ENCODE data around the gene TUBG2. TPM values are rescaled to one million over a fixed set of nuclear protein-coding genes. Genes with fewer than 3 reads are reported as not detected.
A peak's percentile ranks its signal among the peaks of the same experiment; 100 is the strongest.
"Not testable (repeated sequence)": the region's sequence is repeated elsewhere in the genome, so short reads cannot be mapped to it uniquely, and the experiment has no call there.

Gene TUBG2
- 10 to 100 TPM; 18.7 to 35.6 (median 28.6) TPM for polyA plus RNA-seq (ENCODE audit: insufficient read length in 4 of 4)

DNA sequence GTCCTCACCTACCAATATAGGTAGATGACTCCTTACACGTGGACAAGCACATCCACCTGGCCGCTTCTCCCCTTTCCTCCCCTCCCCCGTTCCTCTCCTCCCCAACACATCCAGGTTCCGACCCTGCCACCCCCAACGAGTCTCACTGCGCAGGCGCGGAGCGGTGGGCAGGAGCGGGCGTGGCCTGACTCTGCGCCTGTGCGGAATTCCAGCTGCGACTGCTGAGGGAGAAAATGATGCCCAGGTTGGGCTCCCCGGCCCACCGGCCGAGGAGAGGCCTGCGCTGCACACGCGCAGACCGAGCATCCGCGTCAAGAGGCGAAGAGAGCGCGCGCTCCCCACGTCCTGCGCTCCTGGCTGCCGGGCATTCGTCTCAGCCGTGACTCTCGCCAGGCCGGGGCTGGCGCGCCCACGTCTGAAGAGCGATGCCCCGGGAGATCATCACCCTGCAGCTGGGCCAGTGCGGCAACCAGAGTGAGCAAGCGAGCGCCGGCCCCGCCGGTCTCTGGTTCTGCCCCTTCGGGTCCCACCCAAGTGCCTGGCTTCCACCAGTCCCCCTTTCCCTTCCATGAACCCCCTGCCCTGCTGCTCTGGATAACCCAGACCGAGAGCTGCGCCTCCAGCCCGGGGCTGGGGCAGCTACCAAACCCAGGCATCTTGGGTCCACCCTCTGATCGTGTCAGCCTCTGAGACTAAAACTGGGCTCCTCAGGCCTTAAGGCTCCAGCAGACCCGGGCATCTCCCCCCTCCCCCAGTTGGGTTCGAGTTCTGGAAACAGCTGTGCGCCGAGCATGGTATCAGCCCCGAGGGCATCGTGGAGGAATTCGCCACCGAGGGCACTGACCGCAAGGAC is at the start of gene TUBG2:
Gene TUBG2, plus strand, starts transcription at position 206 of the 853 bp plus-strand sequence. Its CDS starts 220 bp downstream, at position 426.
- peak in 3 of 4 donors; percentile 82 to 86 (median 86) for DNase-seq (ENCODE audit: low read depth in 4 of 4, low spot score in 3 of 4)

DNA sequence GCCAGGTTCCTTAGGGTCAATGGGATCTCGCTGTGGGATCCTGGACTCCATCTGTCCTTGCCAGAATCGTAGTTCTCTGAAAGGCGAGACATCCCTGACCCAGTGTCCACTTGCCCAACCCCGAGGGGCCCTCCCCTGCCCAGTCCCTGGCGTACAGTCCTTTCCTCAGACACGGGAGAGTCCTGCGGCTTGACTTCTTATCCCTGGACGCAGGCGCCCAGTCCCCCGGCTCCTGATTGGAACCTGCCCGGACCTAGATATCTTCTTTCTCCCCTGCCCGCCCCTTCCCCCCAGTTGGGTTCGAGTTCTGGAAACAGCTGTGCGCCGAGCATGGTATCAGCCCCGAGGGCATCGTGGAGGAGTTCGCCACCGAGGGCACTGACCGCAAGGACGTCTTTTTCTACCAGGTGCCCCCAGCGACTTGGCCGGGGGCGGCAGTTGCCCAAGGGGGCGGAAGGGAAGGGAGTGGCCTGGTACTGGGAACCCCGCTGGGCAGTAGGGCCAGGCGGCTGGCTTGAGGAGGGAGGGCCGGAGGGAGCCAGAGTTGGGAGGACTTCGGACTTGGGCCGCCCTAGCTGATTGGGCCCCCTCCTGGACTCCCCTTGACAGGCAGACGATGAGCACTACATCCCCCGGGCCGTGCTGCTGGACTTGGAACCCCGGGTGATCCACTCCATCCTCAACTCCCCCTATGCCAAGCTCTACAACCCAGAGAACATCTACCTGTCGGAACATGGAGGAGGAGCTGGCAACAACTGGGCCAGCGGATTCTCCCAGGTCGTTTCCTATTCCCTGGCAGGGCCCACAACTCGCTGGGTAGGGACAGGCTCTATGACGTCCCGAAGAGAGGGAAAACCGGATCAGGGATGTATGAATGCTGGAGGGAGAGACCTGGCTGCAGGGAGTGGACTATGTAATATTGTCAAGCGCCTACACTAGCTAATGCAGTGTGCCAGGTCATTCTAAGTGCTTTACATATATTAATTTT is 49.0 kb upstream of the TUBG2 start:
- peak in 1 of 4 donors; percentile 15 for DNase-seq (ENCODE audit: low read depth in 4 of 4, low spot score in 3 of 4)

DNA sequence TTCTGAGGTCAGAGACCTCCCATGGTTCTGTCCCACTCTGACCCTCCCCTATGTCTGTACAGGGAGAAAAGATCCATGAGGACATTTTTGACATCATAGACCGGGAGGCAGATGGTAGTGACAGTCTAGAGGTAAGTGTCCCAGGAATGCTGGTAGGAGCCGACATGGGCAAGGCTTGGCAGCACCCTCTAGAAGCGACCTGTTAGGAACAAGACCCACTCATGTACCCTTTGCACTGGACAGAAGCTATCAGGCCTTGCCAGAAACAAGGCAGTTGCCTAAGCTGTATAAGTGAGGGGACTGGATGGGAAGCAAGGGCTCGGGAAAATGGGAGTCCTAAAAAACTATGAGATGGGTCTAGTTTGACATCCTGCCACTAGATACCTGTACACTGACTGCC is 47.1 kb upstream of the TUBG2 start:
- DNase-seq (ENCODE audit: low read depth in 4 of 4, low spot score in 3 of 4): no peak

DNA sequence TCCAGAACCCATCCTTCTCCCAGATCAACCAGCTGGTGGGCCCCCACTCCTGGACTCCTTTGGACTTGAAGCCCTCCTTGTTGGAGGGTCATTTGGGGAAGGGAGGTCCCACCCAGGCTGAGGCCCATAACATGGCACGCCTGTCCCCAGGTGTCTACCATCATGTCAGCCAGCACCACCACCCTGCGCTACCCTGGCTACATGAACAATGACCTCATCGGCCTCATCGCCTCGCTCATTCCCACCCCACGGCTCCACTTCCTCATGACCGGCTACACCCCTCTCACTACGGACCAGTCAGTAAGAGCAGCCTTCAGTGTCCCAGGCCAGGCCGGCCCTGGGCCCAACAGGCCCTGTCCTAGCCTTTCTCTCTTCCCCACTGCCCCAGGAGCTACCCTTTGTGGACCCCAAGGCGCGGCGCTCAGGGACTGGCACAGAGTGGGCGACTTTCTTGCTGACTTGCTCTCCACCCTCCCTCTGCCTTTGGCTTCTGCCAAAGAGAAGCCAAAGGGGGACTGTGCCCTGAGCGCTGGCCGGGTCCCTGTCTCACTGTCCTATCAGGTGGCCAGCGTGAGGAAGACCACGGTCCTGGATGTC is 45.3 kb upstream of the TUBG2 start:
- no peak for DNase-seq (ENCODE audit: low read depth in 4 of 4, low spot score in 3 of 4)

DNA sequence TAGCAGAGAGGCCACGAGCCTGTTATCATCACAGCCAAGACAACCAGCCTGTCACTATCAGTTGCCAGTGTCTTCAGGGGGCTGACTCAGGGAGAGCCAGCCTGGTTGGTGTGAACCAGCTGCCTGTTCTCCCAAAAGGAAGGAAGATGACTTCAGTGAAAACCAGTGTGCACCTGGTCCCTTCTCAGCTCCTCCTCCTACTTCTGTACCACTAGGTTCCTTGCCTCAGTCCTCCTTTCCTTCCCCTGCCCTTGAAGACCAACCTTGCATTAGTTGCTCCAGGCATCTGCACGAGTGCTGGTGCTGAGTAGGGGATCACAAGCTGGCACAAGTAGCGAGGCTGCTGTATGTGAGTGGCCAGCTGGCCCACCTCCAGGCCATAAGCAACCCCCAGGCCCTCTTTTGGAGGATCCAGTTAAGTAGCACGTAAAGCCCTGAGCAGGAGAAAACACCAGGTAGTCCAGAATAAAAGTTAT is 41.1 kb upstream of the TUBG2 start:
- DNase-seq (ENCODE audit: low read depth in 4 of 4, low spot score in 3 of 4): no peak

DNA sequence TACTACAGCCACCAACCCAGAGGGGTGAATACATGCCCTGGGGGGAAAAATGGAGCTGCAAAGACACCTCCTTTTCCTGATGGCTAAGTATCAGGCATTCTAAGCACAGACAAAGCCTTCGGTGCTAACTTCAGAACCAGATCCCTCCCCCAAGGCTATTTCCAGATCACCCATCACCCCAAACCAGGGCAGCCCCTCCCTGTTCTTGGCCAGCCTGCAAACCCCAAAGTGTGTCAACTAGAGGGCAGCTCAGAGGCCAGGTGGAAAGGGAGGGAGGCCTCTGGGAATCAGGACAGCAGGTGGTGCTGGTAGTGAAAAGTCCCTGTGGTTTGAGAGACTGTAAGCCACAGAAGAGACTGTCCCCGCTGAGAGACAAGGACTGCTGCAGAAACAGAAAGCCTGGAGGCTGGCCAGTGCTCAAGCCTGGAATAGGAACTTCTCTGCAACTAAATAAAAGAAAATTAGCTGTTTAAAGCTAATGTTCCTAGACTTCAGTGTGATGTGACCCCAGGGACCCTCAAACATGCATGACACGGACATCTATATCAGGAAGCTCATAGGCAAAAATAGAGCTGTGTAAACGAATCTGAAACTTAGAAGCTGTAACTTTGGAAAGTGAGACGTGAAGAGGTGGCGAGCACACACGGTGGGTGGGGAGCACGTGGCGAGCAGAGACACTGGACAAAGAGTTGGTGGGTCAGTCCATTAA is 40.5 kb upstream of the TUBG2 start:
- DNase-seq (ENCODE audit: low read depth in 4 of 4, low spot score in 3 of 4): no peak

DNA sequence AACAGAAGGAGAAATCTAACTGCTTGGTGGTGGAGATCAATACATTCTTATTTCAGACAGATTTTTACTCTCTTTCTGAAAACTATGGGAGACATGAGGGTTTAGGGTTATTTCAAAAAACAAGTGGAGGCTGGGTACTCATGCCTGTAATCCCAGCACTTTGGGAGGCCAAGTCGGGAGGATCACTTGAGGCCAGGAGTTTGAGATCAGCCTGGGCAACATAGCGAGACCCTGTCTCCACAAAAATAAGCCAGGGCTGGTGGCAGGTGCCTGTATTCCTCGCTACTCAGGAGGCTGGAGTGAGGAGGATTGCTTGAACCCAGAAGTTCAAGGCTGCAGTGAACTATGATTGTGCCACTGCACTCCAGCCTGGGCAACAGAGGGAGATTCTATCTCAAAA is 37.1 kb upstream of the TUBG2 start:
- DNase-seq (ENCODE audit: low read depth in 4 of 4, low spot score in 3 of 4): not testable (repeated sequence)

DNA sequence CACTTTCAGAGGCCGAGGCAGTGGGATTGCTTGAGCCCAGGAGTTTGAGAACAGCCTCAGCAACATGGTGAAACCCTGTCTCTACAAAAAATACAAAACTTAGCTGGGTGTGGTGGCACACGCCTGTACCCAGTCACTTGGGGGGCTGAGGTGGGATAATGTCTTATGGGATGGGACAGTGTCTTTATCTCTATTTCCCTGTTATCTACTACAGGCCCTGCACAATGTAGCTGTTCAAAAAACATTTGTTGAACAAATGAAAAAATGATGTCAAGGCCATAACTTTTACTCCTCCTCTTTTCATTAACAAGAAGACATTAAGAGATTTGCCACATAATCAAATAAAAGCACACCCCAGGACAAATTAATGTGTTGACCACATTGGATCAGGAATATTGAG is 35.8 kb upstream of the TUBG2 start:
- DNase-seq (ENCODE audit: low read depth in 4 of 4, low spot score in 3 of 4): no peak

DNA sequence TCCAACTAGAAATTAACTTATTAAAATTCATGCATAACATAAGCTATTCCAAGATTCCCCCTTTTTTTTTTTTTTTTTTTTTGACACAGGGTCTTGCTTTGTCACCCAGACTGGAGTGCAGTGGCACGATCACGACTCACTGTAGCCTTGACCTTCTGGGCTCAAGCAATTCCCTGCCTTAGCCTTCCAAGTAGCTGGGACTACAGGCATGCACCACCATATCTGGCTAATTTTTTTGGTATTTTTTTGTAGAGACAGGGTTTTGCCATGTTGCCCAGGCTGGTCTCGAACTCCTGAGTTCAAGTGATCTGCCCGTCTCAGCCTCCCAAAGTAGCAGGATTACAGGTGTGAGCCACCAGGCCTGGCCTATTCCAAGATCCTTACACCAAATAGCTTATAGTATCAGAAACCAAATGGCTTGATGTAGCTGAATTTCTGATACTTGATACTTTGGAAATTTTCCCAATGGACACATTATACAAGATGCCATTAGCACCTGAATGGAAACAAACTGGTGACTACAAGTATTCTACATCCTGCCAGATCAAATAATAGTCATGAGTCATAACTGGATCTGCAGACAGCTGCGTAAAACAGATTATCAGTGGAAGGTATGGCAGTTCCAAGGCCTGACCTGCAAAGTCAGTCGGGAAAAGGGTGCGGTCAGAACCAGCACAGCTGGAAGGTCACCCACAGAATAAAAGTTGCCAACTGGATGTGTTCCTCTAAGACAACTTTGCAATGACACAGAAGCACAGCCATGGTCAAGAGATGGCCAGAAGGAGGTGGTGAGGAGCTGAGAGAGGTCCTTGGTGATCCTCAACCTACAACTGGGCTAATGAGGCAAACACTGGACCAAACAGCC is 35.1 kb upstream of the TUBG2 start:
- no peak for DNase-seq (ENCODE audit: low read depth in 4 of 4, low spot score in 3 of 4)

DNA sequence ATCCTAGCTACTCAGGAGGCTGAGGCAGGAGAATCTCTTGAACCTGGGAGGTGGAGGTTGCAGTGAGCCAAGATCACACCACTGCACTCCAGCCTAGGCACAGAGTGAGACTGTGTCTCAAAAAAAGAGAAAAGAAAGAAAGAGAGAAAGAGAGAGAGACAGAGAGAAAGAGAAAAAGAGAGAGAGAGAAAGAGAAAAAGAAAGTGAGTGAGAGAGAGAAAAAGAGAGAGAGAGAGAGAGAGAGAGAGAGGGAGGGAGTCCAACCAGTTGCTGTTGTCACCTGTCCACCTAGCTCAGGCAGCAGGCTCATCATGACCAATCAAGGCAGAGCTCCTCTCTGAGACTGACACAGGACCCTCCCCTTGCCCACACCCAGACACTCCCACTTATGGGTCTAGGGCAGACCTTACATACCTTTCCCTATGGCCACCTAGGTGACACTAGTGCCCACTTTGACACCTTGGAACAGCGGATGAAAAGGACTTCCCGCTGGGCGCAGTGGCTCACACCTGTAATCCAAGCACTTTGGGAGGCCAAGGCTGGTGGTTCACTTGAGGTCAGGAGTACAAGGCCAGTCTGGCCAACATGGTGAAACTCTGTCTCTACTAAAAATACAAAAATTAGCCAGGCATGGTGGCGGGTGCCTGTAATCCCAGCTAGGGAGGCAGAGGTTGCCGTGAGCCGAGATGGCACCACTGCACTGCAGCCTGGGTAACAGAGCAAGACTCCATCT is 31.9 kb upstream of the TUBG2 start:
- DNase-seq (ENCODE audit: low read depth in 4 of 4, low spot score in 3 of 4): not testable (repeated sequence)

DNA sequence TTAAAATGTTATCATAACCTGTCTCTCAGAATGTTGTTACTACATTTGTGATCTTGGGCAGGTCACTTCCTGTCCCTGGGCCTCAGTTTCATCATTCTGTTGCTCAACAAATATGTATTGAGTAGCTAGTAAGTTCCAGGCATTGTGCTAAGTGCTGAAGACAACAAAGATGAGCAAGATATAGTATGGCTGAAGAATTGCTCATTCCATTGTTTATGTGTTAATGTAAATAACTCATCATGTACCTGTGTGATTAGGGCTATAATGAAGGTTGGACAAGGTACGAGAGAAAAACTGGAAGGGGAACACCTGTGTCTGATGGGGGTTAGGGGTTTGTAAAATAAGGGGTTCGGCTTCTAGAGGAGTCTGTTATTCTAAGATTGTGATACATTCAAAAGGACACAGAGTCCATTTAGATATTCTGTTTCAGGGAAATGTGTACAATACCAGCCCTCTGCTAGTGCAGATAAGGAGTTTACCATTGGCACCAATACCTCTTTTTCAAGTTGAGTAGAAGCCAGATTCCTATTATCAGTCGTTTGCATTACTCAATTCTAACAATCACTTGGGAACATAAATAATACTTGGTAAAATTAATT is 29.6 kb upstream of the TUBG2 start:
- no peak for DNase-seq (ENCODE audit: low read depth in 4 of 4, low spot score in 3 of 4)

DNA sequence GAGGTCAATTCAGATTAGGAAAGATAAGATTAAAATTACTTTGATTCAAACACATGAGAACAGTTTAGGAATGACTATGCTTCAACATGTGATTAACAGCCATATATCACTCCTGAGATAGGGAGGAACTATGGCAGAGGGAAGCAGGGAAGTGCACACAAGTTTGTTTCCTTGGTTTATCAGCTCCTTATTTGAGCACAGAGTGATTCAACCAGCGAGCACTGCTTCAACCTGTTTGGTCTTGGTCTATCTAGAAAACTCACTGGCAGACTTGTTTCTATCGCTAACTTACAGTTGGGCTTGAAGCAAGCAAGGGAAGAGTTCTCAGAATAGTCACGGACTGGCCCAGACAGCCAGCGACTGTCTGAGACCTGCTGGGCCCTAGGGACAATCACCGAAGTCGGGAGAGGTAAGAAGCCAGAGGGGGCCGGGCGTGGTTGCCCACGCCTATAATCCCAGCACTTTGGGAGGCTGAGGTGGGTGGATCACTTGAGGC is 26.1 kb upstream of the TUBG2 start:
- no peak for DNase-seq (ENCODE audit: low read depth in 4 of 4, low spot score in 3 of 4)

DNA sequence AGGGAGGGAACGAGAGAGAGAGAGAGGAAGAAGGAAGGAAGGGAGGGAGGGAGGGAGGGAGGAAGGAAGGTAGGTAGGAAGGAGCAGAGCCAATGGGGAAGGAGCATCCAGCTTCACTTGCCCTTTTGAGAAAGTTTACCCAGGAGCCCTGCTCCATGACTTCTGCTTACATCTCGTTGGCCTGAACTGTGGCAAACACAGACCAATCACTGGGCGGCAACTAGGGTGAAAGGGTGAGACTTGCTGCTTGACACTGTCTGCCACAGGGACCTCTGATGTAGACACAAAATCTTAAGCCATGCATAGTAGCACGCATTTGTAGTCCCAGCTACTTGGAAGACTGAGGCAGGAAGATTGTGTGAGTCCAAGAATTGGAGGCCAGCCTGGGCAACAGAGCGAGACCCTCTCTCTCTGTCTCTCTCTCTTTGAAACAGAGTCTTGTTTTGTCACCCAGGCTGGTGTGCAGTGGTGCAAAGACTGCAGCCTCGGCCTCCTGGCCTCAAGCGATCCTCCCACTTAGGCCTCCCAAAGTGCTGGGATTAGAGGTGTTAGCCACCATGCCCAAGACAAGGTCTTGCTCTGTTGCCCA is 19.5 kb upstream of the TUBG2 start:
- DNase-seq (ENCODE audit: low read depth in 4 of 4, low spot score in 3 of 4): no peak

DNA sequence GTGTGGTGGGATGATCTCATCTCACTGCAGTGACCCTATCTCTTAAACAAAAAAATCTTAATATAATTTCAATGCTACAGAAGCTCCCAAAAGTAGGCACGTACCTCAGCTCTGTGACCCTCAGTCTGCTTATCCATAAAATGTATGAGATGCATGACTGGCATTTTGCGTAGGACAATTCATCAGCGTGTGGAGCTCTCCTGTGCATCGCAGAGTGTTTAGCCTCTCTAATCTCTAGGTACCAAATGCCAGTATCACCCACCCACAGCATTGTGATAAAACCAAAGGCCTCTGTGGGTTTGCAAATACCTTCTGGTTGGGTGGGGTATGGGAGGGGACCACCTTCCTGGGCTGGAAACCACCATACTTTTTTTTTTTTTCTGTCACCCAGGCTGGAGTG is 19.0 kb upstream of the TUBG2 start:
- DNase-seq (ENCODE audit: low read depth in 4 of 4, low spot score in 3 of 4): no peak

DNA sequence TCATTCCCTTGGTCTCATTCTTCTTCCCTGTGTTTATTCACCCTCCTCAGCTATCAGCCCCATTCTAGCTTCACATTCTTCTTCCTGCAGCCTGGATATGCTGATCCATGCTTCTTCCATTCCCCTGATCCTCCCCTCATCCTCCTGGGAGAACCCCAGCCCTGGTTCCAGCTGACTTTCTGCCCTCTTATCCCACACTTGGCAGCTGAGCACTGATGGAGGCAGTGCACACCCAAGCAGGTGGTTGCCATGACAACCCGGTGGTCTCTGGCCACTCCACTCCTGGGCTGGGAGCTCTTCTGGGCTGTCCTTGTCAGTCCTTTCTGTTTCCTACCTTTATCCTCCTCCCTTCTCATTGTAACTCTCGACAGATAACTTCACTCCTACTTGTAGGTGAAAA is 16.7 kb upstream of the TUBG2 start:
- no peak for DNase-seq (ENCODE audit: low read depth in 4 of 4, low spot score in 3 of 4)

DNA sequence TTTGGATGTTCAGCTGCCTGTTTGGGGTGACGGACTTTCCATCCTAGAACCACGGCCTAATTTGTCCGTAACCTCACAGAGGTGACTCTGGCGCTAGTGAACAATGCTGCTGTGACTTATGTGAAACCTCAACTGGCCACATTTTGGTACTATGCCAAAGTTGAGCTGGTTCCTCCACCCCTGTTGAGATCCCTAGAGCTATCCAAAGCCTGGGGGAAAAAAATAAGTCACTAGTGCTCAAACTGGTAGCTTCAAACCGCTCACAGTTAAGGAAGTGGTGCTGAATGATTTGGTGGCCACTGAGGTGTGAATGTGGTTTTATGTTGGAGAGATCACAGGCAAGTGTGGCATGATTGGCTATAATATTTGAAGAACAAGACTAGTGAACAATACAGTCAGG is 11.3 kb upstream of the TUBG2 start:
- DNase-seq (ENCODE audit: low read depth in 4 of 4, low spot score in 3 of 4): no peak

DNA sequence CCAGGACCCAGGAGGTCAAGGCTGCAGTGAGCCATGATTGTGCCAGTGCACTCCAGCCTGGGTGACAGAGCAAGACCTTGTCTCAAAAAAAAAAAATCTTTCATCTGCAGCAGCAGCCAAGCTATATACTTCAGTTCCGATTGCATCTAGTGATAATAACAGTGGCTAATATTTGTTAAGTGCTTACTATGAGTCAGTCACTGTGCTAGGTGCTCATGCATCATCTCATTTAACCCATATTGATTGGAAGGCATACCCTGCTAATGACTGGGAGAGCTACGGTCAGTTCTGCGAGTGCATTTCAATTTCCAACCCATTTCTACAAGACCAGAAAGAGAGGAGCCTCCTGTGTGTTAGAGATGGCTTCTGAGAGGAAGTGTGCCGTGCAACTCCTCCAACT is 7.7 kb upstream of the TUBG2 start:
- DNase-seq (ENCODE audit: low read depth in 4 of 4, low spot score in 3 of 4): no peak
